ENCODE results near the gene BRIP1.

- TF ChIP-seq EZH2 (IDR thresholded peaks at IDR 0.05; ENCODE audit: insufficient read depth, poor library complexity, severe bottlenecking) (no peak), EZH2phosphoT487 (IDR thresholded peaks at IDR 0.05; ENCODE audit: insufficient read depth, low read depth) (no peak)
Observed at GRCh38 chr17:61709567-61709966, 153.8 kb downstream of the BRIP1 start.

Data from GM23248 (cell line).